Lower leg skin (tissue), 4 donors: ENCODE results near the gene PPP1R7. TPM values are rescaled to one million over a fixed set of nuclear protein-coding genes. Genes with fewer than 3 reads are reported as not detected.

Source experiments
- DNase-seq, 2 donors: peaks; one replicate each; pipeline ENCODE4 v3.0.0-alpha.2; 2019; ENCODE audit warnings: low spot score in 2 of 2
- H3K4me3 ChIP-seq: fragments of 200-600 bp; sonication (generic); 2 replicates; pipeline ENCODE4 v1.5.1; 2017; ENCODE audit warnings: mild to moderate bottlenecking, low read depth; ENCODE audit not compliant: poor library complexity, severe bottlenecking
- CTCF ChIP-seq, 3 donors: fragments of 450-650 bp; IDR thresholded peaks; one replicate each; pipeline ENCODE4 v1.5.1; 2016; ENCODE audit warnings: antibody characterized with exemption in 3 of 3, mild to moderate bottlenecking in 3 of 3, moderate library complexity in 2 of 3
- POLR2A ChIP-seq, 2 donors: fragments of 450-650 bp; IDR thresholded peaks; one replicate each; pipeline ENCODE4 v1.6.1; 2016 to 2017; ENCODE audit warnings: antibody characterized with exemption in 2 of 2, mild to moderate bottlenecking in 1 of 2, moderate library complexity in 1 of 2
- WGBS, 2 donors: methylation state at CpG; one replicate each; pipeline ENCODE4 v1.1.5; 2018; 5-methylcytosine and 5-hydroxymethylcytosine counted together
- intact Hi-C: fragments of 100-400 bp; cut with DNase I; formaldehyde crosslinking; loops from one replicate; pipeline ENCODE4 v1.15.0; 2023; ENCODE audit warnings: low total_unique reads
- total RNA-seq, 4 donors: library from RNA; depleted of rRNA; stranded (reverse); fragments of >200 nt; gene quantifications; one replicate each; pipeline ENCODE4 v1.1.0, GENCODE V29; 2016

Gene PPP1R7
- total RNA-seq, 4 donors from 2014 or later = 36.8 to 68.7 (median 56.4) TPM

GRCh38 chr2:241129086-241129871 is 21.0 kb upstream of the PPP1R7 start:
- WGBS, 2 donors = 86 to 91% methylated on average over 12 of the region's 12 CpGs
- TF ChIP-seq CTCF (IDR thresholded peaks at IDR 0.05) = no peak
- no peak for TF ChIP-seq POLR2A (IDR thresholded peaks at IDR 0.05)
- no peak overlapping the region for H3K4me3 ChIP-seq
- intact Hi-C loops = no loop called here
- DNase-seq = no peak

GRCh38 chr2:241130316-241130715 is 20.0 kb upstream of the PPP1R7 start:
- no peak for DNase-seq
- TF ChIP-seq POLR2A (IDR thresholded peaks at IDR 0.05) (no peak), CTCF (IDR thresholded peaks at IDR 0.05) (no peak)
- no peak overlapping the region for H3K4me3 ChIP-seq
- WGBS, 2 donors = 91 to 94% methylated on average over 16 of the region's 16 CpGs
- intact Hi-C loops = no loop called here

- no peak for DNase-seq
- no peak overlapping the region for H3K4me3 ChIP-seq
- TF ChIP-seq CTCF (IDR thresholded peaks at IDR 0.05) = no peak
- no peak for TF ChIP-seq POLR2A (IDR thresholded peaks at IDR 0.05)
- 96 to 97% methylated on average over 7 of the region's 7 CpGs for WGBS, 2 donors
- intact Hi-C loops = no loop called here
Measured at GRCh38 chr2:241131531-241131930, 18.7 kb upstream of the PPP1R7 start.

GRCh38 chr2:241132538-241133435 is 17.5 kb upstream of the PPP1R7 start:
- WGBS, 2 donors = 85 to 88% methylated on average over 14 of the region's 14 CpGs
- no peak for TF ChIP-seq CTCF (IDR thresholded peaks at IDR 0.05)
- no peak for TF ChIP-seq POLR2A (IDR thresholded peaks at IDR 0.05)
- DNase-seq = no peak
- no peak overlapping the region for H3K4me3 ChIP-seq
- intact Hi-C loops = no loop called here

- TF ChIP-seq POLR2A (IDR thresholded peaks at IDR 0.05) (no peak), CTCF (IDR thresholded peaks at IDR 0.05) (no peak)
- WGBS, 2 donors = 96 to 99% methylated on average over 8 to 10 of the region's 10 CpGs
- DNase-seq = no peak
- no peak overlapping the region for H3K4me3 ChIP-seq
- intact Hi-C loops = no loop called here
Measured at GRCh38 chr2:241133436-241133820, 16.8 kb upstream of the PPP1R7 start.
